Loucy (cell line): ENCODE data around the gene IL17RD.

Experiments used
- EZH2phosphoT487 ChIP-seq: fragments of 200-600 bp; IDR thresholded peaks from 2 replicates; pipeline ENCODE4 v1.6.1; 2018; ENCODE audit warnings: antibody characterized with exemption, mild to moderate bottlenecking, moderate library complexity, borderline replicate concordance
- TF ChIP-seq, protein P1 (sequence below): fragments of 200-600 bp; sonication (generic); conservative IDR thresholded peaks from 2 replicates; pipeline ENCODE4 v1.5.1; 2014; ENCODE audit warnings: mild to moderate bottlenecking, antibody characterized with exemption, low read length

DNA sequence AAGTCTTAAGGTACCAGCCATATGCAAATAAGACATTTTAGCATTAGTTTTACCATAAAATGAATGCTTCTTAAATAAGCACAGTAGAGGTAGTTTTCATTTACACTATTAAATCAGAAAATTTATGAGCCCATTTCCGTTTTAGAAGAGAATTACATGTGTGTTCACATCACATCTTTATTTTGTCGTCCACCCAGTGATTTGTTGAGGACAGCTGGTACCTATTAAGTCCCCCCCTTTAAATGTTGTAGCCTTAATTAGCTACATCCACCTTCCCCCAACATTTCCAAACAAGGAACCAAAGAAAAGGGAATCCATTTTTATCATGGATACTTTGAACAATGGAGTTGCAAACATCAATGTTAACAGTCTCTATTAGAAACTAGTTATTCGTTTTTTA, 6.8 kb downstream of the IL17RD start:
- TF ChIP-seq, protein P1, sequence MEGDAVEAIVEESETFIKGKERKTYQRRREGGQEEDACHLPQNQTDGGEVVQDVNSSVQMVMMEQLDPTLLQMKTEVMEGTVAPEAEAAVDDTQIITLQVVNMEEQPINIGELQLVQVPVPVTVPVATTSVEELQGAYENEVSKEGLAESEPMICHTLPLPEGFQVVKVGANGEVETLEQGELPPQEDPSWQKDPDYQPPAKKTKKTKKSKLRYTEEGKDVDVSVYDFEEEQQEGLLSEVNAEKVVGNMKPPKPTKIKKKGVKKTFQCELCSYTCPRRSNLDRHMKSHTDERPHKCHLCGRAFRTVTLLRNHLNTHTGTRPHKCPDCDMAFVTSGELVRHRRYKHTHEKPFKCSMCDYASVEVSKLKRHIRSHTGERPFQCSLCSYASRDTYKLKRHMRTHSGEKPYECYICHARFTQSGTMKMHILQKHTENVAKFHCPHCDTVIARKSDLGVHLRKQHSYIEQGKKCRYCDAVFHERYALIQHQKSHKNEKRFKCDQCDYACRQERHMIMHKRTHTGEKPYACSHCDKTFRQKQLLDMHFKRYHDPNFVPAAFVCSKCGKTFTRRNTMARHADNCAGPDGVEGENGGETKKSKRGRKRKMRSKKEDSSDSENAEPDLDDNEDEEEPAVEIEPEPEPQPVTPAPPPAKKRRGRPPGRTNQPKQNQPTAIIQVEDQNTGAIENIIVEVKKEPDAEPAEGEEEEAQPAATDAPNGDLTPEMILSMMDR: no peak
- no peak for TF ChIP-seq EZH2phosphoT487
